ENCODE data around the gene CLTC. TPM values are rescaled to one million over a fixed set of nuclear protein-coding genes. Genes with fewer than 3 reads are reported as not detected.

CLTC gene
- total RNA-seq, 6 experiments from 2014 or later = 120 to 232 (median 142) TPM

DNA sequence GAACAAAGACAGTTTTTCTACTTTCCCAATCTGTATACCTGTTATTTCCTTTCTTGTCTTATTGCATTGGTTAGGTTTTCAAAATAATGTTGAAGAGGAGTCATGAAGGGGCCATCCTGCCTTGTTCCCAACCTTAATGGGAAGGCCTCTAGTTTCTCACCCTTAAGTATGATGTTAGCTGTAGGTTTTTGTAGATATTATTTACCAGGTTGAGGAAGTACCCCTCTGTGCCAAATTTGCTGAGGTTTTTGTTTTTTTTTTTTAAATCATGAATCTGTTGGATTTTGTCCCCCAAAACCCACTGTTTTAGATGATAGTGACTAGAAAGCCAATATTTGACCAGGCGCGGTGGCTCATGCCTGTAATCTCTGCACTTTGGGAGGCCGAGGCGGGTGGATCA lies 124.1 kb downstream of the CLTC start:
- Histone ChIP-seq H3K36me3 (peaks cover 0 to 15% (median under 1%) of the 10 kb centered on the region in 4 donors), H3K4me3 (no peak overlapping the region), H3K27me3 (no peaks in the 10 kb centered on the region), H3K27ac (no peak overlapping the region), H3K4me1 (no peaks in the 10 kb centered on the region), H3K9me3 (no peaks in the 10 kb centered on the region)
- ATAC-seq (no peak), DNase-seq (no peak)
- WGBS (ENCODE audit: insufficient coverage, low coverage, low lambda C conversion rate, missing lambda C conversion rate) = no CpG with 5 or more reads among the region's 4 CpGs
- TF ChIP-seq, protein P1, sequence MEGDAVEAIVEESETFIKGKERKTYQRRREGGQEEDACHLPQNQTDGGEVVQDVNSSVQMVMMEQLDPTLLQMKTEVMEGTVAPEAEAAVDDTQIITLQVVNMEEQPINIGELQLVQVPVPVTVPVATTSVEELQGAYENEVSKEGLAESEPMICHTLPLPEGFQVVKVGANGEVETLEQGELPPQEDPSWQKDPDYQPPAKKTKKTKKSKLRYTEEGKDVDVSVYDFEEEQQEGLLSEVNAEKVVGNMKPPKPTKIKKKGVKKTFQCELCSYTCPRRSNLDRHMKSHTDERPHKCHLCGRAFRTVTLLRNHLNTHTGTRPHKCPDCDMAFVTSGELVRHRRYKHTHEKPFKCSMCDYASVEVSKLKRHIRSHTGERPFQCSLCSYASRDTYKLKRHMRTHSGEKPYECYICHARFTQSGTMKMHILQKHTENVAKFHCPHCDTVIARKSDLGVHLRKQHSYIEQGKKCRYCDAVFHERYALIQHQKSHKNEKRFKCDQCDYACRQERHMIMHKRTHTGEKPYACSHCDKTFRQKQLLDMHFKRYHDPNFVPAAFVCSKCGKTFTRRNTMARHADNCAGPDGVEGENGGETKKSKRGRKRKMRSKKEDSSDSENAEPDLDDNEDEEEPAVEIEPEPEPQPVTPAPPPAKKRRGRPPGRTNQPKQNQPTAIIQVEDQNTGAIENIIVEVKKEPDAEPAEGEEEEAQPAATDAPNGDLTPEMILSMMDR (IDR thresholded peaks at IDR 0.05) = no peak
- intact Hi-C loops (cut with DNase I) = no loop called here

DNA sequence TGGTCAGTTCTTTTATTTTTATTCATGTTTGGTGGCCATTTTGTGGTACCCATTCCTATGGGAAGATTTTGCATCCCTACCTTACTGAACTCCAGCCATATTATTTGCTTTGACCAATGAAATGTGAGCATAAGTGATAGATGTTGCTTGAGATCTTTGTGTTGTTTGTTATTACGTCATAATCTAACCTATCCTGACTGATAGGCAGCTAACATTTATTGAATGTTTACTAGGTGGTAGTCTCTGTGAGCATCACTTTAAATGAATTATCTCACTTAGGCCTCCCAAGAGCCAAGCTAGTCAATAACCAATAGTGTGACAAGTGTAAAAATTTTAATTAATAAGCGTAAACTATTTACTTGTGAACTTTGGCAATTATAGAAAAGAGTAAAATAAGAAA lies 125.3 kb downstream of the CLTC start:
- intact Hi-C loops (cut with DNase I) = no loop called here
- Histone ChIP-seq H3K9me3 (no peaks in the 10 kb centered on the region), H3K27me3 (no peaks in the 10 kb centered on the region), H3K36me3 (peaks cover 0 to 5% (median under 1%) of the 10 kb centered on the region in 4 donors), H3K4me1 (no peaks in the 10 kb centered on the region), H3K27ac (no peak overlapping the region), H3K4me3 (no peak overlapping the region)
- DNase-seq (no peak), ATAC-seq (no peak)
- 88% methylated on average over 2 of the region's 2 CpGs for WGBS (ENCODE audit: insufficient coverage, low coverage, low lambda C conversion rate, missing lambda C conversion rate)
- TF ChIP-seq, protein P1 (IDR thresholded peaks at IDR 0.05) = no peak
- no peak for TF ChIP-seq POLR2A (IDR thresholded peaks at IDR 0.05)

Other genes with a start within 250 kb of the CLTC start
- 10 to 100 TPM in 2 of 6 experiments, 1 to 10 TPM in 4; 7.8 to 12.0 (median 9.4) TPM for gene DHX40, start 54.3 kb upstream of the CLTC start, total RNA-seq
- 10 to 100 TPM; 13.1 to 50.8 (median 19.7) TPM for gene PTRH2, start 87.5 kb downstream of the CLTC start, total RNA-seq
- gene VMP1, start 87.8 kb downstream of the CLTC start, total RNA-seq = 100 to 1,000 TPM in 4 of 6 experiments, 10 to 100 TPM in 2; 56.9 to 247 (median 160) TPM